IPS-18c (cell line): ENCODE data around the gene FAM193A.
"Not testable (repeated sequence)": the region's sequence is repeated elsewhere in the genome, so short reads cannot be mapped to it uniquely, and the experiment has no call there.

Experiments used
- H3K4me3 ChIP-seq: 2 replicates; pipeline ENCODE4 v1.7.0; 2013; ENCODE audit warnings: low read depth, mild to moderate bottlenecking, low read length, moderate library complexity; ENCODE audit not compliant: insufficient read depth
- H3K9me3 ChIP-seq: one replicate; pipeline ENCODE4 v1.6.1; 2013; ENCODE audit warnings: mild to moderate bottlenecking, low read length, moderate library complexity; ENCODE audit not compliant: control insufficient read depth, insufficient read depth

The FAM193A gene

DNA sequence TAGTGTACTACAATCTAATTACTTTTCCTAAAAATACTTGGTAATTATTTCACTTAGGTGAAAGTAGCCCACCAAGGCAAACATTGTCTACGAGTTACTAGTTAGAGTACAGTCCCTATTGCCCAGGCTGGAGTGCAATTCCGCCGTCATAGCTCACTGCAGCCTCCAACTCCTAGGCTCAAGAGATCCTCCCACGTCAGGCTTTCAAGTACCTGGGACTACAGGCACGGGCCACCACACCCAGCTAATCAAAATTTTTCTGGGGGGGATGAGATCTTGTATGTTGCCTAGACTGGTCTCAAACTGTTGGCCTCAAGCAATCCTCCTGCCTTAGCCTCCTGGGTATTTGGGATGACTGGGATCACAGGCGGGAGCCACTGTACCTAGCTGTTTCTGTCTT lies 21.9 kb downstream of the FAM193A start:
- Histone ChIP-seq H3K4me3 (no peak overlapping the region), H3K9me3 (no peaks in the 10 kb centered on the region)

DNA sequence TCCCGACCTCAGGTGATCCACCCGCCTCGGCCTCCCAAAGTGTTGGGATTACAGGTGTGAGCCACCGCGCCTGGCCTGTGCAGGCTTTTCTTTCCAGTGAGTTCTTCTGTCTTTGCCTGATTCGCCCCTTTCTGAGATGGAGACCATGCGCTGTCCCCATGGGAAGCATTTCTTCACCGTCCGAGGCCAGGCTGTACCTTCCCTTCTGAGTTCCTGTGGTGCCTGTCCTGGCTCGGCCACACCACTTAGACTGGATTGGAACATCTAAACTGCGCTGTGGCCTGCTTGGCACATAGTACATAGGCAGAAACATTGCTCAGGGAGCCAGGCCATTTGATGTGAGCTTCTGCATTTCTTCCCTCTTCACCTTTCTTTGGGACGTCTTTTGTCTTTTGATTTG lies 23.7 kb downstream of the FAM193A start:
- no peak overlapping the region for H3K4me3 ChIP-seq
- no peaks in the 10 kb centered on the region for H3K9me3 ChIP-seq

GRCh38 chr4:2565533-2565932 lies 29.1 kb downstream of the FAM193A start:
- Histone ChIP-seq H3K9me3 (no peaks in the 10 kb centered on the region), H3K4me3 (no peak overlapping the region)

DNA sequence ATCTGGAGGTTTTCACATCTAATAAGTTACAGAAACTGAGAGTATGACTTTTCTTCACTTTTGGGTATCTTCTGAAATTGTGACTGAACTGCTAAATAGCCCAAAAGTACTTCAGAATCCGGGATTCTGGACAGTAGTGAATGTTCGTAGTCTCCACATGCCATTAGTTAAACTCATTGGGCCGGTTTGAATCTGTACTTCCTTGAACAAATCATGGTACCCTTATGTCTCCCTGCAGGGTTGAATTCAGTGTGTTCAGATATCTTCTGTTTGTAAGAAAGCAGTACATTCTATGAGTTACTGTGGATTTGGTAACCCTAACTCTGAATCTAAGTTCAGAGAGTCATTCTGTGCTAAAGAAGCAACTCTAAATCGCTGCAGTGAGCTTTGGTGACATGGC lies 33.6 kb downstream of the FAM193A start:
- no peak overlapping the region for H3K4me3 ChIP-seq
- H3K9me3 ChIP-seq: no peaks in the 10 kb centered on the region

GRCh38 chr4:2570551-2571222 lies 34.2 kb downstream of the FAM193A start:
- Histone ChIP-seq H3K9me3 (no peaks in the 10 kb centered on the region), H3K4me3 (no peak overlapping the region)

GRCh38 chr4:2572076-2572475 lies 35.6 kb downstream of the FAM193A start:
- Histone ChIP-seq H3K4me3 (no peak overlapping the region), H3K9me3 (no peaks in the 10 kb centered on the region)

DNA sequence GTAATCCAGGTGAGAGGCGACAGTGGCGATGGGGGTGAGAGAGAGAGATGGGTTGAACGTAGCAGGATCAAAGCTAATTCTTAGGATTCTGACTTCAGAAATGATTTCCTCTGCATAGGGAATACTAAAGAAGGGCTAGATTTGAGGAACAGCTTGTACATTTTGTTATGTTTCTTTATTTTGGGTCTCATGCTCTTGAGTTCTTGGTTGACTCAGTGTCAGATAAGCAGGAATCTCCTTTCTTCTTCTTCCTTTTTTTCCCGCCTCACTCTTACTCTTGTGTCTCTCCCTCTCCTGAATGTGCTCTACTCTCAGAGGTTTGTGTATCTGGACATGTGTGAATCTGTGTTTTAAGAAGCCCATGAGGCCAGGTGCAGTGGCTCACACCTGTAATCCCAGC lies 36.4 kb downstream of the FAM193A start:
- no peaks in the 10 kb centered on the region for H3K9me3 ChIP-seq
- no peak overlapping the region for H3K4me3 ChIP-seq

DNA sequence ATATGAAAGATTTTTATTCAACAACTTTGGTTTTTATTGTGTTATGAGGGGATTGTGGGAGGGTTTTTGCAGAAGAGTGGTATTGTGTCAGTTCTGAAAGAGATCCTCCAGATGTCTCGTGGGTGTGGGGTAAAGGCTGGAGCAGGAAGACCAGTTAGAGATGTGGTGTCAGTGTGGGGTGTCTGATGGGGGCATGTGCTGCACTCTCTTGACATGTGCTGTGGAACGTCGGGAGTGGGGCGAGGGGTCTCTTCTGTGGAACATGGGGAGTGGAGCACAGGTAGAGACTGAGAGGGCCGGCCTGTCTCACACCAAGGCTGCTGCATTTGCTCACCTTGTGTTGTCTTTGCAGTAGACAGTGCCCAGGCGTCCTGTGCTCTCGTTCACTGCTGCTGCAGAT lies 37.6 kb downstream of the FAM193A start:
- Histone ChIP-seq H3K4me3 (no peak overlapping the region), H3K9me3 (no peaks in the 10 kb centered on the region)

- Histone ChIP-seq H3K4me3 (no peak overlapping the region), H3K9me3 (no peaks in the 10 kb centered on the region)
Observed at GRCh38 chr4:2574863-2575262, 38.4 kb downstream of the FAM193A start.

GRCh38 chr4:2576290-2576689 lies 39.8 kb downstream of the FAM193A start:
- Histone ChIP-seq H3K4me3 (no peak overlapping the region), H3K9me3 (no peaks in the 10 kb centered on the region)

DNA sequence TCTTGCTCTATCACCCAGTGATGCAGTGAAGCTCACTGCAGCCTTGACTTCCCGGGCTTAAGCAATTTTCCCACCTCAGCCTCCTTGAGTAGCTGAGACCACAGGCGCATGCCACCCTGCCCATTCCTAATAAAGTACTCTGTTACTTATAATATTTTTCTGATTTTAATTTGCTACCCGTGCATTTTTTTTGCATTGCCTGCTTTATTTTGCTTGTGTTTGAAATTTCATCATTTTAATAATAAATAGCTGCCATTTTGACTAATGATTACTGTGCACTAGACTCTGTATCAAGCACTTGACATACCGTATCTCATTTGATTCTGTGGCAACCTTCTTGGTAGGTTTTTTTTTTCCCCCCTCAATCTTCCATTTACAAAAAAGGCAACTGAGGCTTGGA lies 41.7 kb downstream of the FAM193A start:
- Histone ChIP-seq H3K9me3 (no peaks in the 10 kb centered on the region), H3K4me3 (no peak overlapping the region)

DNA sequence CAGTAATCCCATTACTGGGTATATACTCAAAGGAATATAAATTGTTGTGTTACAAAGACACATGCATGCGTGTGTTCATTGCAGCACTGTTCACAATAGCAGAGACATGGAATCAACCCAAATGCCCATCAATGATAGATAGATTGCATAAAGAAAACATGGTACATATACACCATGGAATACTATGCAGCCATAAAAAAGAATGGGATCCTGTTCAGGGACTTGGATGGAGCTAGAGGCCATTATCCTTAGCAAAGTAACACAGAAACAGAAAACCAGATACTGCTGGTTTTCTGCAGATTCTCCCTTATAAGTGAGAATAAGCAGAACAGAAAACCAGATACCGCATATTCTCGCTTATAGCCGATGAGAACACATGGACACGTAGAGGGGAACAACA lies 43.5 kb downstream of the FAM193A start:
- no peaks in the 10 kb centered on the region for H3K9me3 ChIP-seq
- no peak overlapping the region for H3K4me3 ChIP-seq

DNA sequence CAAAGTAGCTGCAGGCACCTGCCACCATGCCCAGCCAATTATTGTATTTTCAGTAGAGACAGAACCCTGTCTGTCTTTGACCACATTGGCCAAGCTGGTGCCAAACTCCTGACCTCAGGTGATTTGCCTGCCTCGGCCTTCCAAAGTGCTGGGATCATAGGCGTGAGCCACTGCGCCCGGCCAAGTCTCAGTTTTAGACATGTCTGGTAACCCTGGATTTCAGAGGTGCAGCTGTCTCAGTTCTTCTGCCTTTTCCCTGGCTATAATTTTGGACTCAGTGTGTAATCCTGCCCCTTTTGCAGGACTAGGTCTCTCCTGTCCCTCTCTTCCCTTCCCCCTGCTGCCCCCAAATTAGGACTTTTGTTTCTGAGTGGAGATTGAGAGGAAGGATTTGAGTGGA lies 46.6 kb downstream of the FAM193A start:
- Histone ChIP-seq H3K4me3 (no peak overlapping the region), H3K9me3 (no peaks in the 10 kb centered on the region)

DNA sequence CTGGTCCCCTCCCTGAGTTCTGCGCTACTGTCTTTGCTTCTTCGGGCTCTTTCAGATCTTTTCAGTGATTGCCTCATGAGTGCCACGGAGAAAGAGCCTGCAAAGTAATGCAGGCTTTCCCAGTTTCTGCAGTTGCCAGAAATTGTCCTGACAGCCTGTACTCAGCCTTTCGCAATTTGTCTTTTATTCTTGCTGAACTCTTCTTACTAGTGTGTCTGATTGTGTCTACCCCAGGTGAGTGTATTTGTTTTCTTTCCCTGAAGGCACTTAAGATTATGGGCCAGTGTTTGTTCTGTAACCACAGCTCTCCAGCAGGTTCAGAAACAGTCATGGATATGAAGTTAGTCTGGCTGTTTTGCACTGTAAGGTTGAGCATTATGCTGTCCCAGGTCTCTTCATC lies 47.1 kb downstream of the FAM193A start:
- no peak overlapping the region for H3K4me3 ChIP-seq
- H3K9me3 ChIP-seq: no peaks in the 10 kb centered on the region

DNA sequence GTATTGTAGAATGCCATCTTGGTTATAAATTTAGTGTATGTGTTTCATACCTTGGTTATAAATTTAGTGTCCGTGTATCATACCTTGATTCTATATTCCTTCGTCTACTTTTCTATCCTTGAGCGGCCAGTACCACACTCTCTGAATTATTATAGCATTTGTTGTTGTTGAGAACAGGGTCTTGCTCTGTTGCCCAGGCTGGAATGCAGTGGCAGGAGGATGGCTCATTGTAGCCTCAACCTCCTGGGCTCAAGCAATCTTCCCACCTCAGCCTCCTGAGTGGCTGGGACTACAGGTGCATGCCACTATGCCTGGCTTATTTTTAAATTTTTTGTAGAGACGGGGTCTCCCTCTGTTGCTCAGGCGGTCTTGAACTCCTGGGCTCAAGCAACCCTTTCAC lies 50.1 kb downstream of the FAM193A start:
- Histone ChIP-seq H3K4me3 (no peak overlapping the region), H3K9me3 (no peaks in the 10 kb centered on the region)

- Histone ChIP-seq H3K4me3 (no peak overlapping the region), H3K9me3 (no peaks in the 10 kb centered on the region)
Observed at GRCh38 chr4:2587213-2587823, 50.9 kb downstream of the FAM193A start.

DNA sequence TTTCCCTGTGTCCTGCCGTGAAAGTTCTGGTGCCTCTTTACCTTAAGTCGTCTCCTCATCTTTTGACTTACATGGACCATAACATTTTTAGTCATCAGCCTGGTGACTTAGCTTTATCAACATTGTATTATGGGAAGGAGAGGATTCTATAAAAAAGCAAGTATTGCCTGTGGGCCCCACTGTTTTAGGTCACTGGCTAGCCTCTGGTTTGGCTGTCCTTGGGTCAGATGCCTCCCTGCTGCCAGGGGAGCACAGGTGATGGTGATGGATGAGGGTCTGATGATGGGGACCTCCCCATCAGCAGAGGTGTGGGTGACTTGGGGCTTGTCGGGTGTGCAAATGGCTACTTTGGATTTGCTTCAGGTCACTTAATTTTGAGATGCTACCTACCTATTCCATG lies 51.8 kb downstream of the FAM193A start:
- no peaks in the 10 kb centered on the region for H3K9me3 ChIP-seq
- H3K4me3 ChIP-seq: no peak overlapping the region

- H3K4me3 ChIP-seq: no peak overlapping the region
- no peaks in the 10 kb centered on the region for H3K9me3 ChIP-seq
Observed at GRCh38 chr4:2591189-2591588, 54.7 kb downstream of the FAM193A start.

GRCh38 chr4:2592014-2592413 lies 55.6 kb downstream of the FAM193A start:
- not testable (repeated sequence) for H3K9me3 ChIP-seq, H3K4me3 ChIP-seq
